Spleen (tissue), 11 donors: ENCODE measurements around the gene SGIP1. TPM values are rescaled to one million over a fixed set of nuclear protein-coding genes. Genes with fewer than 3 reads are reported as not detected.

Experiments used
- DNase-seq: peaks from one replicate; pipeline ENCODE4 v3.0.0-alpha.2; 2020
- H3K27ac ChIP-seq, 8 donors: fragments of 200-600 bp; sonication (generic) in 7 of 8; 1 replicate in 4 of 8; 2 replicates in 4 of 8; pipeline versions ENCODE4 v1.5.0 to v1.8.0; 2016 to 2021; ENCODE audit warnings: inconsistent platforms in 4 of 8, mild to moderate bottlenecking in 4 of 8, moderate library complexity in 1 of 8
- H3K27me3 ChIP-seq, 7 donors: fragments of 200-600 bp; sonication (generic) in 6 of 7; replicated peaks in 1 of 7; 1 replicate in 4 of 7; 2 replicates in 3 of 7; pipeline versions ENCODE4 v1.5.0 to v1.8.0; 2016 to 2021; ENCODE audit warnings: inconsistent platforms in 3 of 7, mild to moderate bottlenecking in 1 of 7
- H3K36me3 ChIP-seq, 6 donors: fragments of 200-600 bp; sonication (generic) in 5 of 6; 1 replicate in 4 of 6; 2 replicates in 2 of 6; pipeline versions ENCODE4 v1.5.0 to v1.8.0; 2016 to 2021; ENCODE audit warnings: inconsistent platforms in 2 of 6
- H3K4me1 ChIP-seq, 6 donors: fragments of 200-600 bp; sonication (generic) in 5 of 6; 1 replicate in 3 of 6; 2 replicates in 3 of 6; pipeline versions ENCODE4 v1.5.0 to v1.8.0; 2016 to 2021; ENCODE audit warnings: inconsistent platforms in 3 of 6
- H3K4me3 ChIP-seq, 8 donors: fragments of 200-600 bp; sonication (generic) in 7 of 8; 1 replicate in 4 of 8; 2 replicates in 4 of 8; pipeline versions ENCODE4 v1.5.0 to v1.8.0; 2016 to 2021; ENCODE audit warnings: inconsistent platforms in 4 of 8, mild to moderate bottlenecking in 4 of 8, moderate library complexity in 2 of 8
- H3K9me3 ChIP-seq, 8 donors: fragments of 200-600 bp; sonication (generic) in 7 of 8; 1 replicate in 4 of 8; 2 replicates in 4 of 8; pipeline versions ENCODE4 v1.5.0 to v1.8.0; 2016 to 2021; ENCODE audit warnings: inconsistent platforms in 4 of 8
- CTCF ChIP-seq, 11 experiments: fragments of 200-600 bp in 7 of 11; fragments of 450-650 bp in 4 of 11; sonication (generic) in 4 of 11; IDR thresholded peaks in 8 of 11; conservative IDR thresholded peaks in 3 of 11; 1 replicate in 7 of 11; 2 replicates in 4 of 11; pipeline versions ENCODE4 v1.4.0 to v1.8.0; 2016 to 2021; ENCODE audit warnings: antibody characterized with exemption in 11 of 11, inconsistent platforms in 4 of 11, mild to moderate bottlenecking in 1 of 11
- POLR2A ChIP-seq, 3 donors: fragments of 450-650 bp; IDR thresholded peaks; one replicate each; pipeline ENCODE4 v1.5.1; 2017; ENCODE audit warnings: antibody characterized with exemption in 3 of 3, mild to moderate bottlenecking in 1 of 3
- POLR2AphosphoS5 ChIP-seq, 3 donors: sonication (generic); formaldehyde crosslinking; IDR thresholded peaks; one replicate each; pipeline ENCODE4 v1.5.1; 2017; ENCODE audit warnings: antibody characterized with exemption in 3 of 3
- WGBS, 5 donors: extraction: QIAGEN DNeasy Blood & Tissue Kit in 3 of 5; methylation state at CpG; one replicate each; pipeline versions ENCODE4 v1.1.5 to v1.1.7; 2013 to 2018; 5-methylcytosine and 5-hydroxymethylcytosine counted together
- intact Hi-C: fragments of 100-400 bp; cut with DNase I; formaldehyde crosslinking; loops from one replicate; pipeline ENCODE4 v1.15.0; 2023; ENCODE audit warnings: low total_unique reads
- polyA plus RNA-seq, 3 donors: library from polyadenylated mRNA; stranded (reverse); fragments of 200-250 nt; gene quantifications; one replicate each; pipeline ENCODE4 v1.2.1, GENCODE V29; 2013
- total RNA-seq, 7 donors: library from RNA; depleted of rRNA in 3 of 7; stranded (reverse); fragments of >200 nt in 3 of 7; fragmentation: NEBNext Ultra II Directional in 4 of 7; extraction: Animal tissue kit (Norgen Biotek cat#: 25700) in 4 of 7; gene quantifications; one replicate each; pipeline versions ENCODE4 v1.1.0 to v1.2.1, GENCODE V29; 2016 to 2021
- donor health status: healthy with polysubstance abuse.
- donor health status: DM: no; HTN: no; CAD: no; lungs with moderate emphysema.
- donor health status: DM: no; HTN: no; CAD: no.
- donor health status: Bipolar disorder and iron deficiency.
- donor health status: healthy.
- donor health status: DM: no; HTN: no; CAD: no.
- donor health status: DM: yes; HTN: yes; CAD: no.

SGIP1 gene
- total and polyA plus RNA-seq, 10 donors, result 0.13 to 1.6 (median 0.74) TPM; not detected in 2

- H3K27me3 ChIP-seq, result no peaks in the 10 kb centered on the region
- H3K4me1 ChIP-seq, result peaks cover 0 to 7% (median 0%) of the 10 kb centered on the region in 6 donors
- DNase-seq, result no peak
- no peaks in the 10 kb centered on the region for H3K9me3 ChIP-seq
- no peak overlapping the region for H3K4me3 ChIP-seq
- intact Hi-C loops, result no loop called here
- no peak overlapping the region for H3K27ac ChIP-seq
- H3K36me3 ChIP-seq, result no peaks in the 10 kb centered on the region
- TF ChIP-seq POLR2AphosphoS5 (IDR thresholded peaks at IDR 0.05), result no peak
- TF ChIP-seq CTCF (IDR thresholded peaks at IDR 0.05 in 8 of 11, conservative IDR thresholded peaks at IDR 0.05 in 3 of 11), result no peak
- no peak for TF ChIP-seq POLR2A (IDR thresholded peaks at IDR 0.05)
- 65 to 77% (median 68%) methylated on average over 7 of the region's 7 CpGs for WGBS, 5 donors
Observed at GRCh38 chr1:66690666-66691381, 156.9 kb downstream of the SGIP1 start.

DNA sequence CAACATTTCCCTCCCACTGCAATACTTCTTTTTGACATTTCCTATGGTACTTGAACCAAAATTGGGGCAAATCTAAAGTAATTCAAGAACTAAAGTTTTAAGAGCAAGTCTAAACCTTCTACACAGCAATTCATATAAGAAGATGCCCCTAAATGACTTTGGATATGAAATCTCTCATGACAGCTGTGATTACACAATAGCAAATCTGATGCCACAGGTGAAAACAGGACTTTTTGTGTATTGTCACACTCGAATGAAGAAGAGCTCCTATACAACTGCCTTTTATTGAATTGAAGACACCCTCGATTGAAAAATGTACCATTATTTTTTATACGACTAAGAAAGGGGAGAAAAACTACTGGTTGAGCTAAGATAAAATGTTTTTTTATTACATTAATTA, 158.7 kb downstream of the SGIP1 start:
- peaks cover 0 to 7% (median 0%) of the 10 kb centered on the region in 6 donors for H3K4me1 ChIP-seq
- intact Hi-C loops, result no loop called here
- DNase-seq, result no peak
- H3K27me3 ChIP-seq, result no peaks in the 10 kb centered on the region
- WGBS, 5 donors, result 69 to 89% (median 78%) methylated on average over 3 of the region's 3 CpGs
- TF ChIP-seq POLR2AphosphoS5 (IDR thresholded peaks at IDR 0.05), result no peak
- no peak for TF ChIP-seq CTCF (IDR thresholded peaks at IDR 0.05 in 8 of 11, conservative IDR thresholded peaks at IDR 0.05 in 3 of 11)
- no peak for TF ChIP-seq POLR2A (IDR thresholded peaks at IDR 0.05)
- H3K27ac ChIP-seq, result no peak overlapping the region
- H3K36me3 ChIP-seq, result no peaks in the 10 kb centered on the region
- H3K9me3 ChIP-seq, result no peaks in the 10 kb centered on the region
- no peak overlapping the region for H3K4me3 ChIP-seq

- no peak overlapping the region for H3K4me3 ChIP-seq
- H3K27me3 ChIP-seq, result no peaks in the 10 kb centered on the region
- no peak overlapping the region for H3K27ac ChIP-seq
- intact Hi-C loops, result no loop called here
- no peaks in the 10 kb centered on the region for H3K36me3 ChIP-seq
- peaks cover 0 to 7% (median 0%) of the 10 kb centered on the region in 6 donors for H3K4me1 ChIP-seq
- no peak for DNase-seq
- no peaks in the 10 kb centered on the region for H3K9me3 ChIP-seq
- no peak for TF ChIP-seq POLR2AphosphoS5 (IDR thresholded peaks at IDR 0.05)
- TF ChIP-seq CTCF (IDR thresholded peaks at IDR 0.05 in 8 of 11, conservative IDR thresholded peaks at IDR 0.05 in 3 of 11), result no peak
- TF ChIP-seq POLR2A (IDR thresholded peaks at IDR 0.05), result no peak
Observed at GRCh38 chr1:66693856-66694255, 159.9 kb downstream of the SGIP1 start.

GRCh38 chr1:66695116-66695515, 161.2 kb downstream of the SGIP1 start:
- Histone ChIP-seq H3K36me3 (no peaks in the 10 kb centered on the region), H3K27me3 (no peaks in the 10 kb centered on the region), H3K9me3 (no peaks in the 10 kb centered on the region), H3K4me1 (peaks cover 0 to 7% (median 0%) of the 10 kb centered on the region in 6 donors), H3K4me3 (peak overlapping the region in 1 of 8 donors; percentile 1), H3K27ac (no peak overlapping the region)
- WGBS, 5 donors, result 31 to 66% (median 42%) methylated on average over 5 of the region's 5 CpGs
- TF ChIP-seq CTCF (IDR thresholded peaks at IDR 0.05 in 8 of 11, conservative IDR thresholded peaks at IDR 0.05 in 3 of 11), result no peak
- no peak for TF ChIP-seq POLR2A (IDR thresholded peaks at IDR 0.05)
- no peak for TF ChIP-seq POLR2AphosphoS5 (IDR thresholded peaks at IDR 0.05)
- no peak for DNase-seq
- intact Hi-C loops, result no loop called here
